Measurements from ENCODE around the gene KCNK3. TPM values are rescaled to one million over a fixed set of nuclear protein-coding genes. Genes with fewer than 3 reads are reported as not detected.

The KCNK3 gene
- total and polyA plus RNA-seq, 2 donors (not counting 3 experiments of a cell fraction or from before 2014, with no cell fraction given) = not detected

DNA sequence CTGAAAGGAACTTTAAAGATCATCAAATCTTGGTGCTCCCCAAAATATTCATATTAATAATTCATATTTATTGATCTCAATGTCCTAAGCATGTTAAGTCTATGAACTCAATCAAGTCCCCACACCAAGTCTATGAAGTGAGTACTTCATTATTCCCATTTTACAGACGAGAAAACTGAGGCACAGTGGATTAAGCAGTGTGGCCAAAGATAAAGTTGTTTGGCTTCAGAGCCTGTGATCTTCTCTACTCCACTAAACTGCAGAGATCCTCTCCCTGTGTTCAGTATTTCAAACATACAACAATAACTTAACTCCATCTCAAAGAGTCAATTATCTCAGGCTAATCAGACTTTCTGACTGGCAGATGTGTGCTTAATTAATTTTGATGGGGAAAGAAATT, 29.8 kb downstream of the KCNK3 start:
- Histone ChIP-seq H3K4me2 (ENCODE audit: insufficient read depth, low read length) (no peak overlapping the region), H2AFZ (ENCODE audit: low read depth, low read length) (no peak overlapping the region), H3K4me3 (replicated peaks in 1 of 3; ENCODE audit: insufficient read depth in 1 of 3, low read depth in 1 of 3, low read length in 3 of 3) (no peak overlapping the region), H3K27me3 (ENCODE audit: control insufficient read depth in 2 of 2, insufficient read depth in 2 of 2, low read length in 2 of 2) (no peaks in the 10 kb centered on the region), H3K79me2 (ENCODE audit: control insufficient read depth, insufficient read depth, low read length) (no peaks in the 10 kb centered on the region), H3K9ac (replicated peaks; ENCODE audit: extremely low read depth, insufficient read depth, low read length) (no peak overlapping the region), H3K4me1 (ENCODE audit: control insufficient read depth, extremely low read depth, insufficient read depth, low read length) (peaks cover 4% of the 10 kb centered on the region), H3K9me3 (replicated peaks; ENCODE audit: control insufficient read depth, insufficient read depth, low read length) (no peaks in the 10 kb centered on the region), H3K9me1 (replicated peaks; ENCODE audit: control insufficient read depth, extremely low read depth, insufficient read depth, low read length) (no peaks in the 10 kb centered on the region), H3K27ac (ENCODE audit: insufficient read depth, low read depth, low read length) (no peak overlapping the region), H3K36me3 (ENCODE audit: control insufficient read depth in 2 of 2, extremely low read depth in 1 of 2, insufficient read depth in 2 of 2, low read length in 2 of 2) (no peaks in the 10 kb centered on the region), H4K20me1 (replicated peaks; ENCODE audit: control insufficient read depth, extremely low read depth, insufficient read depth, low read length) (no peaks in the 10 kb centered on the region)
- POLR2A ChIA-PET = no interaction called here
- TF ChIP-seq POLR2A (IDR thresholded peaks at IDR 0.05; ENCODE audit: low read depth, low read length) = no peak
- no peak for TF ChIP-seq MYC (IDR thresholded peaks at IDR 0.05; ENCODE audit: low read depth, low read length)
- TF ChIP-seq, protein P1, sequence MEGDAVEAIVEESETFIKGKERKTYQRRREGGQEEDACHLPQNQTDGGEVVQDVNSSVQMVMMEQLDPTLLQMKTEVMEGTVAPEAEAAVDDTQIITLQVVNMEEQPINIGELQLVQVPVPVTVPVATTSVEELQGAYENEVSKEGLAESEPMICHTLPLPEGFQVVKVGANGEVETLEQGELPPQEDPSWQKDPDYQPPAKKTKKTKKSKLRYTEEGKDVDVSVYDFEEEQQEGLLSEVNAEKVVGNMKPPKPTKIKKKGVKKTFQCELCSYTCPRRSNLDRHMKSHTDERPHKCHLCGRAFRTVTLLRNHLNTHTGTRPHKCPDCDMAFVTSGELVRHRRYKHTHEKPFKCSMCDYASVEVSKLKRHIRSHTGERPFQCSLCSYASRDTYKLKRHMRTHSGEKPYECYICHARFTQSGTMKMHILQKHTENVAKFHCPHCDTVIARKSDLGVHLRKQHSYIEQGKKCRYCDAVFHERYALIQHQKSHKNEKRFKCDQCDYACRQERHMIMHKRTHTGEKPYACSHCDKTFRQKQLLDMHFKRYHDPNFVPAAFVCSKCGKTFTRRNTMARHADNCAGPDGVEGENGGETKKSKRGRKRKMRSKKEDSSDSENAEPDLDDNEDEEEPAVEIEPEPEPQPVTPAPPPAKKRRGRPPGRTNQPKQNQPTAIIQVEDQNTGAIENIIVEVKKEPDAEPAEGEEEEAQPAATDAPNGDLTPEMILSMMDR (IDR thresholded peaks at IDR 0.05; ENCODE audit: extremely low read depth in 1 of 2, insufficient read depth in 1 of 2, low read depth in 1 of 2, low read length in 2 of 2) = no peak
- TF ChIP-seq GATA2 (IDR thresholded peaks at IDR 0.05; ENCODE audit: insufficient read depth, insufficient read length, low read depth, low read length) = no peak
- no peak for TF ChIP-seq EZH2 (IDR thresholded peaks at IDR 0.05; ENCODE audit: borderline replicate concordance, low read depth, low read length, severe bottlenecking)
- no peak for TF ChIP-seq POLR2AphosphoS5 (IDR thresholded peaks at IDR 0.05; ENCODE audit: insufficient read depth, low read depth, low read length)
- TF ChIP-seq JUN (IDR thresholded peaks at IDR 0.05; ENCODE audit: borderline replicate concordance, insufficient read depth, insufficient read length, low read depth) = no peak
- CTCF ChIA-PET = no interaction called here
- BruUV-seq (replicated peaks) = no TSS peak
- dilution Hi-C loops (cut with MboI; ENCODE audit: extremely low pct_ligation_motif_present, low sequenced_read_pairs) (no loop called here), intact Hi-C loops (cut with micrococcal nuclease) (no loop called here)
- FAIRE-seq = no peak
- no peak for DNase-seq (ENCODE audit: low read depth, low spot score)

- dilution Hi-C loops (cut with MboI; ENCODE audit: extremely low pct_ligation_motif_present, low sequenced_read_pairs) = no loop called here
- Histone ChIP-seq H3K27ac (ENCODE audit: insufficient read depth, low read depth, low read length) (no peak overlapping the region), H3K4me2 (ENCODE audit: insufficient read depth, low read length) (no peak overlapping the region), H4K20me1 (replicated peaks; ENCODE audit: control insufficient read depth, extremely low read depth, insufficient read depth, low read length) (no peaks in the 10 kb centered on the region), H3K9me1 (replicated peaks; ENCODE audit: control insufficient read depth, extremely low read depth, insufficient read depth, low read length) (no peaks in the 10 kb centered on the region), H3K9me3 (replicated peaks; ENCODE audit: control insufficient read depth, insufficient read depth, low read length) (no peaks in the 10 kb centered on the region), H2AFZ (ENCODE audit: low read depth, low read length) (no peak overlapping the region), H3K9ac (replicated peaks; ENCODE audit: extremely low read depth, insufficient read depth, low read length) (no peak overlapping the region), H3K79me2 (ENCODE audit: control insufficient read depth, insufficient read depth, low read length) (no peaks in the 10 kb centered on the region), H3K4me1 (ENCODE audit: control insufficient read depth, extremely low read depth, insufficient read depth, low read length) (peaks cover 4% of the 10 kb centered on the region), H3K27me3 (ENCODE audit: control insufficient read depth in 2 of 2, insufficient read depth in 2 of 2, low read length in 2 of 2) (no peaks in the 10 kb centered on the region), H3K4me3 (replicated peaks in 1 of 3; ENCODE audit: insufficient read depth in 1 of 3, low read depth in 1 of 3, low read length in 3 of 3) (no peak overlapping the region), H3K36me3 (ENCODE audit: control insufficient read depth in 2 of 2, extremely low read depth in 1 of 2, insufficient read depth in 2 of 2, low read length in 2 of 2) (no peaks in the 10 kb centered on the region)
- CTCF ChIA-PET = no interaction called here
- intact Hi-C loops (cut with micrococcal nuclease) = no loop called here
- DNase-seq (ENCODE audit: low read depth, low spot score) (no peak), FAIRE-seq (no peak)
- POLR2A ChIA-PET = no interaction called here
- TF ChIP-seq JUN (IDR thresholded peaks at IDR 0.05; ENCODE audit: borderline replicate concordance, insufficient read depth, insufficient read length, low read depth) = no peak
- no peak for TF ChIP-seq POLR2A (IDR thresholded peaks at IDR 0.05; ENCODE audit: low read depth, low read length)
- no peak for TF ChIP-seq EZH2 (IDR thresholded peaks at IDR 0.05; ENCODE audit: borderline replicate concordance, low read depth, low read length, severe bottlenecking)
- no peak for TF ChIP-seq FOS (IDR thresholded peaks at IDR 0.05; ENCODE audit: borderline replicate concordance, insufficient read depth, low read length)
- no peak for TF ChIP-seq MAX (IDR thresholded peaks at IDR 0.05; ENCODE audit: insufficient read depth, insufficient read length)
- TF ChIP-seq GATA2 (IDR thresholded peaks at IDR 0.05; ENCODE audit: insufficient read depth, insufficient read length, low read depth, low read length) = no peak
- no peak for TF ChIP-seq POLR2AphosphoS5 (IDR thresholded peaks at IDR 0.05; ENCODE audit: insufficient read depth, low read depth, low read length)
- no peak for TF ChIP-seq MYC (IDR thresholded peaks at IDR 0.05; ENCODE audit: low read depth, low read length)
- TF ChIP-seq, protein P1 (IDR thresholded peaks at IDR 0.05; ENCODE audit: extremely low read depth in 1 of 2, insufficient read depth in 1 of 2, low read depth in 1 of 2, low read length in 2 of 2) = no peak
- no TSS peak for BruUV-seq (replicated peaks)
These were observed 30.4 kb downstream of the KCNK3 start for GRCh38 chr2:26722911-26723310.

Data from endothelial cell of umbilical vein (primary cell).